SK-N-SH (cell line): ENCODE results near the gene CAPNS2. TPM values are rescaled to one million over a fixed set of nuclear protein-coding genes. Genes with fewer than 3 reads are reported as not detected.

Experiments
- CTCF ChIA-PET: fragments of 300-600, 350-600 bp; formaldehyde crosslinking; extraction: SDS; loops from one replicate; lab custom pipeline; 2021; lab: Yijun Ruan, JAX
- POLR2A ChIA-PET: fragments of 350-600 bp; sonication (Branson Sonifier 250); formaldehyde crosslinking; extraction: SDS; loops from one replicate; lab custom pipeline; 2020; ENCODE audit warnings: antibody characterized with exemption, inconsistent platforms; lab: Yijun Ruan, JAX
- DNase-seq: peaks from one replicate; pipeline ENCODE4 v3.0.0; 2012
- H2AFZ ChIP-seq: fragments of 200-600 bp; sonication (generic); 2 replicates; pipeline ENCODE4 v1.8.1; 2016; ENCODE audit warnings: antibody characterized with exemption, mild to moderate bottlenecking, low read depth
- H3F3A ChIP-seq: fragments of 200-600 bp; sonication (generic); replicated peaks from 2 replicates; pipeline ENCODE3; 2016; ENCODE audit warnings: antibody characterized with exemption, mild to moderate bottlenecking; ENCODE audit not compliant: insufficient read depth
- H3K27ac ChIP-seq, 2 experiments: fragments of 200-500 bp in 1 of 2; fragments of 200-600 bp in 1 of 2; sonication (Bioruptor generic) in 1 of 2; sonication (generic), shearing (Covaris generic) in 1 of 2; 2 replicates each; pipeline versions ENCODE4 v1.5.1 to v1.6.1; 2014 to 2016; ENCODE audit warnings: low read depth in 2 of 2, inconsistent platforms in 1 of 2, low read length in 1 of 2, mild to moderate bottlenecking in 1 of 2, mixed read lengths in 1 of 2
- H3K27me3 ChIP-seq: fragments of 200-600 bp; sonication (generic), shearing (Covaris generic); 2 replicates; pipeline ENCODE4 v1.6.1; 2016; ENCODE audit warnings: mixed run types; ENCODE audit not compliant: insufficient read depth
- H3K36me3 ChIP-seq, 2 experiments: fragments of 200-500 bp in 1 of 2; fragments of 200-600 bp in 1 of 2; sonication (Bioruptor generic) in 1 of 2; sonication (generic) in 1 of 2; replicated peaks in 1 of 2; 2 replicates each; pipeline versions ENCODE3 to v1.5.1; 2014 to 2016; ENCODE audit warnings: low read length in 1 of 2, mild to moderate bottlenecking in 1 of 2; ENCODE audit not compliant: insufficient read depth in 2 of 2, control insufficient read depth in 1 of 2
- H3K4me1 ChIP-seq, 2 experiments: fragments of 200-500 bp in 1 of 2; fragments of 200-600 bp in 1 of 2; sonication (Bioruptor generic) in 1 of 2; sonication (generic), shearing (Covaris generic) in 1 of 2; 2 replicates each; pipeline versions ENCODE4 v1.5.1 to v1.6.1; 2014 to 2016; ENCODE audit warnings: low read depth in 1 of 2, low read length in 1 of 2, mixed run types in 1 of 2; ENCODE audit not compliant: insufficient read depth in 2 of 2, control insufficient read depth in 1 of 2
- H3K4me2 ChIP-seq: fragments of 200-600 bp; sonication (generic), shearing (Covaris generic); 2 replicates; pipeline ENCODE4 v1.6.1; 2017; ENCODE audit warnings: mixed run types
- H3K4me3 ChIP-seq, 2 experiments: fragments of 200-500 bp in 1 of 2; fragments of 200-600 bp in 1 of 2; sonication (Bioruptor generic) in 1 of 2; sonication (generic), shearing (Covaris generic) in 1 of 2; 2 replicates each; pipeline versions ENCODE4 v1.5.1 to v1.8.1; 2014 to 2016; ENCODE audit warnings: low read depth in 2 of 2, inconsistent platforms in 1 of 2, low read length in 1 of 2, mild to moderate bottlenecking in 1 of 2, mixed read lengths in 1 of 2, moderate library complexity in 1 of 2
- H3K79me2 ChIP-seq: fragments of 200-600 bp; sonication (generic); 2 replicates; pipeline ENCODE4 v1.8.1; 2017; ENCODE audit warnings: mild to moderate bottlenecking; ENCODE audit not compliant: insufficient read depth
- H3K9ac ChIP-seq: fragments of 200-600 bp; sonication (generic); 2 replicates; pipeline ENCODE4 v1.6.1; 2017; ENCODE audit warnings: mixed run types
- H3K9me2 ChIP-seq: fragments of 200-600 bp; sonication (generic); 2 replicates; pipeline ENCODE4 v1.6.1; 2017; ENCODE audit warnings: mixed run types
- H3K9me3 ChIP-seq: fragments of 200-600 bp; sonication (generic); 2 replicates; pipeline ENCODE4 v1.6.1; 2017; ENCODE audit warnings: mixed run types, mild to moderate bottlenecking, moderate library complexity
- H4K20me1 ChIP-seq: fragments of 200-600 bp; sonication (generic); 2 replicates; pipeline ENCODE4 v1.6.1; 2017; ENCODE audit warnings: mild to moderate bottlenecking, mixed run types; ENCODE audit not compliant: insufficient read depth
- FOSL2 ChIP-seq: IDR thresholded peaks from 2 replicates; pipeline ENCODE4 v1.4.0; 2012; ENCODE audit warnings: low read depth, mild to moderate bottlenecking, moderate library complexity, borderline replicate concordance
- FOXM1 ChIP-seq: IDR thresholded peaks from 2 replicates; pipeline ENCODE4 v1.4.0; 2012; ENCODE audit warnings: low read depth, mild to moderate bottlenecking
- MEF2A ChIP-seq: IDR thresholded peaks from 2 replicates; pipeline ENCODE4 v1.4.0; 2012; ENCODE audit warnings: low read depth, borderline replicate concordance
- RXRA ChIP-seq: IDR thresholded peaks from 2 replicates; pipeline ENCODE4 v1.4.0; 2012; ENCODE audit warnings: low read depth, mild to moderate bottlenecking, borderline replicate concordance
- WGBS: methylation state at CpG from one replicate; pipeline ENCODE4 v1.1.6; 2017; ENCODE audit warnings: low lambda C conversion rate; 5-methylcytosine and 5-hydroxymethylcytosine counted together
- polyA plus RNA-seq, 3 experiments: library from polyadenylated mRNA; depleted of rRNA; stranded (reverse); fragments of >200 nt; gene quantifications; 2 replicates each; pipeline ENCODE4 v1.2.3, GENCODE V29; 2012
- TF ChIP-seq, protein P1 (sequence below): IDR thresholded peaks from 2 replicates; pipeline ENCODE4 v1.4.0; 2012; ENCODE audit warnings: low read depth
- TF ChIP-seq, protein P2 (sequence below): IDR thresholded peaks from 2 replicates; pipeline ENCODE4 v1.6.1; 2012; ENCODE audit warnings: mild to moderate bottlenecking, low read depth, low read length, moderate library complexity
- TF ChIP-seq, protein P3 (sequence below): IDR thresholded peaks from 2 replicates; pipeline ENCODE4 v1.4.0; 2012; ENCODE audit warnings: low read depth, borderline replicate concordance

The CAPNS2 gene
- polyA plus RNA-seq, 1 of the 3 experiments (the other 2 are of a cell fraction), result 0.13 TPM

DNA sequence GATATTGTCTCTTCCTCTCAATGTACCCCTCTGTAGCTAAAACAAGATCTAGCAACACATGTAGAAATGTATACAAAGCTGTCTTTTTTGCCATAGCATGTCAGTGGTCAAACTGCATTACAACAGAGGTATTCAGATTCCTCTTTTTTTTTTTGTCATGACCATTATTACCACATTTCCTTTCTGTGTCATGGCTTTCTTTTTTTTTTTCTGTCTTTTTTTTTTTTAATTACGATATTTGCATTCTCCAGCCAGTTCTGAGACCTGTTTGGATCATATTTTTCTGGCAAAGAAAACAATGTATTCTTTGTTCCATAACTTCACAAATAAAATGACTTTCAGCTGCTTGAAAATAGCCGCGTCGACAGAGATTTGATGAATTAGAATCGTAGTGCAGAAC lies 27.4 kb upstream of the CAPNS2 start:
- CTCF ChIA-PET, result interaction anchor here (1.6 to 8.9 kb wide), 4 partner anchors 11 to 163 kb away, joined by 4 to 115 read pairs (median 12); no protein-coding TSS in a partner anchor
- H3K4me2 ChIP-seq, result no peak overlapping the region
- no peaks in the 10 kb centered on the region for H3K27me3 ChIP-seq
- no peak for DNase-seq
- no peaks in the 10 kb centered on the region for H4K20me1 ChIP-seq
- WGBS, result 74% methylated on average over 5 of the region's 5 CpGs
- no peak overlapping the region for H3K27ac ChIP-seq
- no peak overlapping the region for H2AFZ ChIP-seq
- no peaks in the 10 kb centered on the region for H3K79me2 ChIP-seq
- peaks cover 9 to 18% of the 10 kb centered on the region in 2 experiments; a peak in 3 of 4 replicates for H3K4me1 ChIP-seq
- H3K9me3 ChIP-seq, result no peaks in the 10 kb centered on the region
- no peak overlapping the region for H3K4me3 ChIP-seq
- no peak overlapping the region for H3K9ac ChIP-seq
- TF ChIP-seq, protein P1, sequence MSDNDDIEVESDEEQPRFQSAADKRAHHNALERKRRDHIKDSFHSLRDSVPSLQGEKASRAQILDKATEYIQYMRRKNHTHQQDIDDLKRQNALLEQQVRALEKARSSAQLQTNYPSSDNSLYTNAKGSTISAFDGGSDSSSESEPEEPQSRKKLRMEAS, result no peak
- TF ChIP-seq, protein P2, sequence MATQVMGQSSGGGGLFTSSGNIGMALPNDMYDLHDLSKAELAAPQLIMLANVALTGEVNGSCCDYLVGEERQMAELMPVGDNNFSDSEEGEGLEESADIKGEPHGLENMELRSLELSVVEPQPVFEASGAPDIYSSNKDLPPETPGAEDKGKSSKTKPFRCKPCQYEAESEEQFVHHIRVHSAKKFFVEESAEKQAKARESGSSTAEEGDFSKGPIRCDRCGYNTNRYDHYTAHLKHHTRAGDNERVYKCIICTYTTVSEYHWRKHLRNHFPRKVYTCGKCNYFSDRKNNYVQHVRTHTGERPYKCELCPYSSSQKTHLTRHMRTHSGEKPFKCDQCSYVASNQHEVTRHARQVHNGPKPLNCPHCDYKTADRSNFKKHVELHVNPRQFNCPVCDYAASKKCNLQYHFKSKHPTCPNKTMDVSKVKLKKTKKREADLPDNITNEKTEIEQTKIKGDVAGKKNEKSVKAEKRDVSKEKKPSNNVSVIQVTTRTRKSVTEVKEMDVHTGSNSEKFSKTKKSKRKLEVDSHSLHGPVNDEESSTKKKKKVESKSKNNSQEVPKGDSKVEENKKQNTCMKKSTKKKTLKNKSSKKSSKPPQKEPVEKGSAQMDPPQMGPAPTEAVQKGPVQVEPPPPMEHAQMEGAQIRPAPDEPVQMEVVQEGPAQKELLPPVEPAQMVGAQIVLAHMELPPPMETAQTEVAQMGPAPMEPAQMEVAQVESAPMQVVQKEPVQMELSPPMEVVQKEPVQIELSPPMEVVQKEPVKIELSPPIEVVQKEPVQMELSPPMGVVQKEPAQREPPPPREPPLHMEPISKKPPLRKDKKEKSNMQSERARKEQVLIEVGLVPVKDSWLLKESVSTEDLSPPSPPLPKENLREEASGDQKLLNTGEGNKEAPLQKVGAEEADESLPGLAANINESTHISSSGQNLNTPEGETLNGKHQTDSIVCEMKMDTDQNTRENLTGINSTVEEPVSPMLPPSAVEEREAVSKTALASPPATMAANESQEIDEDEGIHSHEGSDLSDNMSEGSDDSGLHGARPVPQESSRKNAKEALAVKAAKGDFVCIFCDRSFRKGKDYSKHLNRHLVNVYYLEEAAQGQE, result no peak
- TF ChIP-seq FOXM1 (no peak), FOSL2 (no peak), RXRA (no peak)
- TF ChIP-seq, all 33 proteins: peak for 0
- peaks cover 30% of the 10 kb centered on the region for H3F3A ChIP-seq
- POLR2A ChIA-PET, result no interaction called here
- no peaks in the 10 kb centered on the region for H3K9me2 ChIP-seq
- H3K36me3 ChIP-seq, result peaks cover 61 to 77% of the 10 kb centered on the region in 2 experiments

DNA sequence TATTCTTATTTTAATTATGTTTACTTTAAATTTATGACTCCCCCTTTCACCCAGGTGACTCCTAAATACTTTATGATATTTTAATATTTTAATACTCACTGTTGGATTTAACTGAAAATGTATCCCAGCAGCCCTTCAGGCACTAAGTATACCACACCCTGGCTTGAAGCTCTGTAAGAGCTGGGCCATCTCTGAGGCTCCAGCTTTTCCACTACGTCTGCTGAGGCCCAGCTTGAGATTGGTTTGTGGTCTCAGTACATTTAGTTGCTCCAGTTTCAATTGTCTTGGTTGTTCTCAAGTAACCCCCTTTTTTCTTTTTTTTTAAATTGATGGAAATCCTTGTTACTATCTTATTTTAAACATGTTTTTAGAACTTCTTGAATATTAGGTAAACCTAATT lies 27.0 kb upstream of the CAPNS2 start:
- ChIA-PET CTCF (interaction anchor here (2.6 to 8.9 kb wide), 2 partner anchors 75 to 163 kb away, joined by 13 to 115 read pairs; no protein-coding TSS in a partner anchor), POLR2A (no interaction called here)
- Histone ChIP-seq H3K79me2 (no peaks in the 10 kb centered on the region), H3K9me3 (no peaks in the 10 kb centered on the region), H4K20me1 (no peaks in the 10 kb centered on the region), H3K4me2 (no peak overlapping the region), H3K4me3 (no peak overlapping the region), H3K36me3 (peaks cover 62 to 76% of the 10 kb centered on the region in 2 experiments), H2AFZ (no peak overlapping the region), H3K9me2 (no peaks in the 10 kb centered on the region)
- 76% methylated on average over 1 of the region's 1 CpG for WGBS
- DNase-seq, result no peak
- TF ChIP-seq MEF2A, result no peak
- TF ChIP-seq, protein P3, sequence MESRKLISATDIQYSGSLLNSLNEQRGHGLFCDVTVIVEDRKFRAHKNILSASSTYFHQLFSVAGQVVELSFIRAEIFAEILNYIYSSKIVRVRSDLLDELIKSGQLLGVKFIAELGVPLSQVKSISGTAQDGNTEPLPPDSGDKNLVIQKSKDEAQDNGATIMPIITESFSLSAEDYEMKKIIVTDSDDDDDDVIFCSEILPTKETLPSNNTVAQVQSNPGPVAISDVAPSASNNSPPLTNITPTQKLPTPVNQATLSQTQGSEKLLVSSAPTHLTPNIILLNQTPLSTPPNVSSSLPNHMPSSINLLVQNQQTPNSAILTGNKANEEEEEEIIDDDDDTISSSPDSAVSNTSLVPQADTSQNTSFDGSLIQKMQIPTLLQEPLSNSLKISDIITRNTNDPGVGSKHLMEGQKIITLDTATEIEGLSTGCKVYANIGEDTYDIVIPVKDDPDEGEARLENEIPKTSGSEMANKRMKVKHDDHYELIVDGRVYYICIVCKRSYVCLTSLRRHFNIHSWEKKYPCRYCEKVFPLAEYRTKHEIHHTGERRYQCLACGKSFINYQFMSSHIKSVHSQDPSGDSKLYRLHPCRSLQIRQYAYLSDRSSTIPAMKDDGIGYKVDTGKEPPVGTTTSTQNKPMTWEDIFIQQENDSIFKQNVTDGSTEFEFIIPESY, result no peak
- no peak for TF ChIP-seq FOSL2
- TF ChIP-seq, all 33 proteins: peak for 0
- Histone ChIP-seq H3K27ac (no peak overlapping the region), H3K27me3 (no peaks in the 10 kb centered on the region), H3K4me1 (peaks cover 9 to 18% of the 10 kb centered on the region in 2 experiments; a peak in 3 of 4 replicates), H3F3A (peaks cover 30% of the 10 kb centered on the region), H3K9ac (no peak overlapping the region)
